IgD-negative memory B cell (primary cell): Measurements from ENCODE around the gene CHIC1. TPM values are rescaled to one million over a fixed set of nuclear protein-coding genes. Genes with fewer than 3 reads are reported as not detected.
"Not testable (repeated sequence)": the region's sequence is repeated elsewhere in the genome, so short reads cannot be mapped to it uniquely, and the experiment has no call there.

Experiments used
- H3K27ac Mint-ChIP-seq, 3 donors: one replicate each; pipeline ENCODE4 v1.8.0; 2020 to 2022; ENCODE audit warnings: mild to moderate bottlenecking in 3 of 3, mixed read lengths in 3 of 3, moderate library complexity in 1 of 3
- H3K27me3 Mint-ChIP-seq: one replicate; pipeline ENCODE4 v1.8.0; 2021; ENCODE audit warnings: mixed read lengths
- H3K36me3 Mint-ChIP-seq: one replicate; pipeline ENCODE4 v1.8.0; 2020; ENCODE audit warnings: mild to moderate bottlenecking, mixed read lengths
- H3K4me1 Mint-ChIP-seq, 3 donors: one replicate each; pipeline ENCODE4 v1.8.0; 2020 to 2022; ENCODE audit warnings: mixed read lengths in 3 of 3, mild to moderate bottlenecking in 1 of 3
- H3K4me3 Mint-ChIP-seq, 4 donors: one replicate each; pipeline ENCODE4 v1.8.0; 2020 to 2022; ENCODE audit warnings: mild to moderate bottlenecking in 4 of 4, mixed read lengths in 4 of 4, moderate library complexity in 3 of 4
- H3K9me3 Mint-ChIP-seq, 3 donors: one replicate each; pipeline ENCODE4 v1.8.0; 2020 to 2021; ENCODE audit warnings: mixed read lengths in 3 of 3, mild to moderate bottlenecking in 1 of 3
- polyA plus RNA-seq: library from polyadenylated mRNA; unstranded; fragments of 300-500 nt; fragmentation: Illumina TruSeq; gene quantifications from one replicate; pipeline ENCODE4 v1.2.3, GENCODE V29; 2021

The CHIC1 gene
- polyA plus RNA-seq, 1 donor from 2014 or later = 3.4 TPM

GRCh38 chrX:73647632-73648322, 84.8 kb downstream of the CHIC1 start:
- H3K4me3 Mint-ChIP-seq = no peak overlapping the region
- peaks cover 7% of the 10 kb centered on the region for H3K36me3 Mint-ChIP-seq
- H3K4me1 Mint-ChIP-seq = peaks cover 0 to 4% (median 0%) of the 10 kb centered on the region in 3 donors
- no peaks in the 10 kb centered on the region for H3K27me3 Mint-ChIP-seq
- no peak overlapping the region for H3K27ac Mint-ChIP-seq
- H3K9me3 Mint-ChIP-seq = peaks cover 4 to 23% (median 8%) of the 10 kb centered on the region in 3 donors

- H3K27me3 Mint-ChIP-seq, H3K4me1 Mint-ChIP-seq, H3K4me3 Mint-ChIP-seq, H3K36me3 Mint-ChIP-seq, H3K27ac Mint-ChIP-seq: not testable (repeated sequence)
- peaks cover 5 to 16% (median 16%) of the 10 kb centered on the region in 3 donors for H3K9me3 Mint-ChIP-seq
Observed at GRCh38 chrX:73661322-73661721, 98.3 kb downstream of the CHIC1 start.

- peaks cover 1% of the 10 kb centered on the region for H3K36me3 Mint-ChIP-seq
- no peak overlapping the region for H3K27ac Mint-ChIP-seq
- no peaks in the 10 kb centered on the region for H3K4me1 Mint-ChIP-seq
- H3K4me3 Mint-ChIP-seq = no peak overlapping the region
- peaks cover 3 to 15% (median 15%) of the 10 kb centered on the region in 3 donors for H3K9me3 Mint-ChIP-seq
- H3K27me3 Mint-ChIP-seq = no peaks in the 10 kb centered on the region
Observed at GRCh38 chrX:73668779-73669178, 105.8 kb downstream of the CHIC1 start.

GRCh38 chrX:73681408-73681807, 118.4 kb downstream of the CHIC1 start:
- peaks cover 2% of the 10 kb centered on the region for H3K27me3 Mint-ChIP-seq
- no peak overlapping the region for H3K4me3 Mint-ChIP-seq
- no peaks in the 10 kb centered on the region for H3K4me1 Mint-ChIP-seq
- peaks cover 0 to 3% (median under 1%) of the 10 kb centered on the region in 3 donors for H3K9me3 Mint-ChIP-seq
- no peaks in the 10 kb centered on the region for H3K36me3 Mint-ChIP-seq
- no peak overlapping the region for H3K27ac Mint-ChIP-seq

DNA sequence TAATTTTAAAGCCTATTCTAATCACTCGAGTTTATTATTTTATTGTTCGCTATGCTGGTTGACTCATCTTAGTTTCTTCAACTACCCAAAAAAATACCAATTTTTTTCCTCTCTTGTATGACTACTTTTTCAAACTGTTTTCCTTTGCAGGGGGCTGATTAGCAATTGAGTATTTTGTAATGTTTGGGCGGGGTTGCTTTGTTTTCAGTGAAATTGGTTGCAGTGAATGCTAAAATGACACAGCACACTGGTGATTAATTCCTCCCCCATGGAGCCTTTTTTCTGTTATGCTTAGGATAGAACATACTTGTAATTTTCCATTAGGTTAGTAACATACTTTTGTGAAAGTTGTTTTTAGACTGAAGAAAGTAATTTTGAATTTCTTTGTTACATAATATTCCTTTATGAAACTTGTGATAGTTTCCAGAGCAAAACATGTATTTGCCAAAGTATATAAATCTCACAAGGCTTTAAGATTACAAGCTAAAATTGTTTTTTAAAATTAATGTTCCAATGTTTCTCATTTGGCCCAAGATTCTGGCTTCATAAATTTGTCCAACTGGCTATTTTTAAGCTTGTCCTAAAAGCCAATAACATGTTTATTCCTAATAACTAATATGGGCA, 120.4 kb downstream of the CHIC1 start:
- H3K36me3 Mint-ChIP-seq = no peaks in the 10 kb centered on the region
- peaks cover 0 to 3% (median 2%) of the 10 kb centered on the region in 3 donors for H3K9me3 Mint-ChIP-seq
- no peak overlapping the region for H3K27ac Mint-ChIP-seq
- H3K4me3 Mint-ChIP-seq = no peak overlapping the region
- no peaks in the 10 kb centered on the region for H3K4me1 Mint-ChIP-seq
- H3K27me3 Mint-ChIP-seq = peaks cover 2% of the 10 kb centered on the region

GRCh38 chrX:73707014-73707413, 144.0 kb downstream of the CHIC1 start:
- H3K27ac Mint-ChIP-seq, H3K27me3 Mint-ChIP-seq: not testable (repeated sequence)
- H3K9me3 Mint-ChIP-seq = peaks cover 6 to 28% (median 21%) of the 10 kb centered on the region in 3 donors

GRCh38 chrX:73728602-73729001, 165.6 kb downstream of the CHIC1 start:
- Mint-ChIP-seq H3K4me3 (no peak overlapping the region), H3K4me1 (no peaks in the 10 kb centered on the region), H3K27ac (no peak overlapping the region), H3K27me3 (peaks cover 4% of the 10 kb centered on the region), H3K9me3 (peaks cover 0 to 2% (median 1%) of the 10 kb centered on the region in 3 donors), H3K36me3 (peaks cover 2% of the 10 kb centered on the region)

More at GRCh38 chrX:73707014-73707413, 144.0 kb downstream of the CHIC1 start:
- not testable (repeated sequence) for H3K4me1 Mint-ChIP-seq, H3K36me3 Mint-ChIP-seq, H3K4me3 Mint-ChIP-seq

Other genes with a start within 250 kb of the CHIC1 start
- not detected for gene CDX4, start 116.1 kb upstream of the CHIC1 start, polyA plus RNA-seq